HL-60 (cell line): ENCODE results near the gene PIK3CB.

Source experiments
- CTCF ChIP-seq: IDR thresholded peaks from one replicate; pipeline ENCODE4 v1.5.1; 2011; ENCODE audit warnings: low read length, control low read depth, inconsistent platforms; ENCODE audit not compliant: insufficient read depth
- GABPA ChIP-seq: IDR thresholded peaks from 2 replicates; pipeline ENCODE4 v1.6.1; 2012; ENCODE audit warnings: low read depth
- REST ChIP-seq: IDR thresholded peaks from 2 replicates; pipeline ENCODE4 v1.6.1; 2012; ENCODE audit warnings: low read depth; ENCODE audit not compliant: insufficient replicate concordance
- SPI1 ChIP-seq: IDR thresholded peaks from 2 replicates; pipeline ENCODE4 v1.6.1; 2012; ENCODE audit warnings: low read depth, mild to moderate bottlenecking, borderline replicate concordance

- TF ChIP-seq CTCF (no peak), GABPA (no peak), SPI1 (no peak), REST (no peak)
Observed at GRCh38 chr3:138809500-138810256, 25.1 kb downstream of the PIK3CB start.
